Esophagus squamous epithelium (tissue), 5 donors: ENCODE measurements around the gene CNTD1. TPM values are rescaled to one million over a fixed set of nuclear protein-coding genes. Genes with fewer than 3 reads are reported as not detected.
A peak's percentile ranks its signal among the peaks of the same experiment; 100 is the strongest.

Experiments
- DNase-seq: peaks from one replicate; lab custom pipeline; 2025; lab: John Stamatoyannopoulos, UW
- H3K27ac ChIP-seq, 4 donors: fragments of 200-600 bp; sonication (generic); one replicate each; pipeline ENCODE4 v1.5.1; 2016 to 2019; ENCODE audit warnings: mild to moderate bottlenecking in 1 of 4
- H3K27me3 ChIP-seq, 4 donors: fragments of 200-600 bp; sonication (generic); 1 replicate in 3 of 4; 2 replicates in 1 of 4; pipeline versions ENCODE4 v1.5.1 to v1.6.0; 2017 to 2021; ENCODE audit warnings: antibody characterized with exemption in 1 of 4
- H3K36me3 ChIP-seq, 3 donors: fragments of 200-600 bp; sonication (generic); one replicate each; pipeline ENCODE4 v1.5.1; 2016 to 2019
- H3K4me1 ChIP-seq, 3 donors: fragments of 200-600 bp; sonication (generic); one replicate each; pipeline ENCODE4 v1.5.1; 2017 to 2019
- H3K4me3 ChIP-seq, 4 donors: fragments of 200-600 bp; sonication (generic); 1 replicate in 3 of 4; 2 replicates in 1 of 4; pipeline ENCODE4 v1.5.1; 2016 to 2019; ENCODE audit warnings: mild to moderate bottlenecking in 2 of 4, moderate library complexity in 1 of 4
- H3K9me3 ChIP-seq, 3 donors: fragments of 200-600 bp; sonication (generic); one replicate each; pipeline ENCODE4 v1.5.1; 2016 to 2019
- CTCF ChIP-seq, 6 experiments: fragments of 450-650 bp in 4 of 6; fragments of 200-600 bp in 2 of 6; sonication (generic) in 2 of 6; IDR thresholded peaks; one replicate each; pipeline ENCODE4 v1.5.1; 2016 to 2019; ENCODE audit warnings: antibody characterized with exemption in 6 of 6, mild to moderate bottlenecking in 4 of 6, moderate library complexity in 4 of 6
- POLR2A ChIP-seq, 4 donors: fragments of 450-650 bp; IDR thresholded peaks; one replicate each; pipeline ENCODE4 v1.6.1; 2017; ENCODE audit warnings: antibody characterized with exemption in 4 of 4, mild to moderate bottlenecking in 4 of 4, moderate library complexity in 3 of 4
- WGBS, 2 donors: methylation state at CpG; one replicate each; pipeline ENCODE4 v1.1.5; 2018; 5-methylcytosine and 5-hydroxymethylcytosine counted together
- intact Hi-C: fragments of 100-400 bp; cut with DNase I; formaldehyde crosslinking; loops from one replicate; pipeline ENCODE4 v1.15.0; 2022
- total RNA-seq, 4 donors: library from RNA; depleted of rRNA; stranded (reverse); fragments of >200 nt; gene quantifications; one replicate each; pipeline ENCODE4 v1.1.0, GENCODE V29; 2016
- donor health status: DM: yes; HTN: yes; CAD: no.

CNTD1 gene
- total RNA-seq, 4 donors from 2014 or later = not detected

DNA sequence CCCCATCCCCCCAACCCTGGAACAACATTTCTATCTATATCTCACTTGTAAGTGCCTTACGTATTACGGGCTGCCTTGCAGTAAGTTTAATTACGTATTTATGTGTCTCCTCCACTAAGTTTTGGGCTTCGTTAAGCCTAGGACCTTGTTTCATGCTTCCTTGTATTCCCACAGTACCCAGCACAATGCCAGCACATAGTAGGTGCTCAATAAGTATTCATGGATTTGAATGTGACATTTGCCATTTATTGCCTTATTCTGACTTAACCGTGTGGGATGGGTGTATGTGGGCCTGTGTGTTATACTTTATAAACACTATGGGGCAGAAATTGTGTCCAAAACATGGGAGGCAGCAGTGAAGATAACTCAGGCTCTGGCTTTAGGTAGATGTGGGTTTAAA is 6.1 kb upstream of the CNTD1 start:
- Histone ChIP-seq H3K27ac (no peak overlapping the region), H3K9me3 (no peaks in the 10 kb centered on the region), H3K36me3 (peaks cover 0 to 35% (median 5%) of the 10 kb centered on the region in 3 donors), H3K27me3 (peaks cover 0 to 8% (median 0%) of the 10 kb centered on the region in 4 donors), H3K4me3 (no peak overlapping the region), H3K4me1 (peaks cover 18 to 28% (median 19%) of the 10 kb centered on the region in 3 donors)
- intact Hi-C loops = no loop called here
- TF ChIP-seq POLR2A (IDR thresholded peaks at IDR 0.05) (no peak), CTCF (IDR thresholded peaks at IDR 0.05) (no peak)
- no peak for DNase-seq
- 60 to 66% methylated on average over 5 of the region's 5 CpGs for WGBS, 2 donors

DNA sequence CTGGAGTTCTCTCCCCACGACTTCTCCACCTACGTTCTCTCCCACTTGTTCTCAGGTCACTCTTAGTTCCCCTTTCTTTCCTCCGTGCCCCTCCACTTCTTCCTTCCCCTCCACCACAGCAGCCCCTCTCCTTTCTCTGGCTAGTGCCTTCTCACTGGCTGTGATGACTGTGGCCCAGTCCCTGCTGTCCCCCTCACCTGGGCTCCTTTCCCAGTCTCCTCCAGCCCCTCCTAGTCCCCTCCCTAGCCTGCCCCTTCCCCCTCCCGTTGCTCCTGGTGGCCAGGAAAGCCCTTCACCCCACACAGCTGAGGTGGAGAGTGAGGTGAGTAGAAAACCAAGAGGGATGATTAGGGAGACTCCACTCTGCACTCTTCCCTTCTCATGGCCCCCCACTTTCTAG is 3.6 kb upstream of the CNTD1 start:
- no peak for DNase-seq
- peaks cover 29 to 40% (median 29%) of the 10 kb centered on the region in 3 donors for H3K4me1 ChIP-seq
- peak overlapping the region in 2 of 4 donors; percentile 25 to 88 for H3K27ac ChIP-seq
- no peaks in the 10 kb centered on the region for H3K9me3 ChIP-seq
- TF ChIP-seq POLR2A (IDR thresholded peaks at IDR 0.05) (no peak), CTCF (IDR thresholded peaks at IDR 0.05) (no peak)
- peaks cover 0 to 22% (median 5%) of the 10 kb centered on the region in 3 donors for H3K36me3 ChIP-seq
- H3K4me3 ChIP-seq = no peak overlapping the region
- H3K27me3 ChIP-seq = no peaks in the 10 kb centered on the region
- intact Hi-C loops = no loop called here
- WGBS, 2 donors = 56 to 57% methylated on average over 3 to 4 of the region's 4 CpGs

DNA sequence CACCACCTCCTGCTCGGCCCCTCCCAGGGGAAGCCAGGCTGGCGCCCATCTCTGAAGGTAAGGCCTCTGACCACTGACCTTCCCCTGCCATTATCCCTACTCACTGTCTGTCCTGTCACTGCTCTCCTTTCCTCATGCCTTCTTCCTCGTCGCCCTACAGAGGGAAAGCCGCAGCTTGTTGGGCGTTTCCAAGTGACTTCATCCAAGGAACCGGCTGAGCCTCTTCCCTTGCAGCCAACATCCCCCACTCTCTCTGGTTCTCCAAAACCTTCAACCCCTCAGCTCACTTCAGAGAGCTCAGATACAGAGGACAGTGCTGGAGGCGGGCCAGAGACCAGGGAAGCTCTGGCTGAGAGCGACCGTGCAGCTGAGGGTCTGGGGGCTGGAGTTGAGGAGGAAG is 3.2 kb upstream of the CNTD1 start:
- TF ChIP-seq POLR2A (IDR thresholded peaks at IDR 0.05) (no peak), CTCF (IDR thresholded peaks at IDR 0.05) (no peak)
- DNase-seq = no peak
- peaks cover 0 to 22% (median 5%) of the 10 kb centered on the region in 3 donors for H3K36me3 ChIP-seq
- H3K9me3 ChIP-seq = no peaks in the 10 kb centered on the region
- intact Hi-C loops = no loop called here
- 78 to 81% methylated on average over 7 of the region's 10 CpGs for WGBS, 2 donors
- peaks cover 29 to 40% (median 29%) of the 10 kb centered on the region in 3 donors for H3K4me1 ChIP-seq
- no peaks in the 10 kb centered on the region for H3K27me3 ChIP-seq
- peak overlapping the region in 3 of 4 donors; percentile 25 to 88 (median 87) for H3K27ac ChIP-seq
- H3K4me3 ChIP-seq = no peak overlapping the region

DNA sequence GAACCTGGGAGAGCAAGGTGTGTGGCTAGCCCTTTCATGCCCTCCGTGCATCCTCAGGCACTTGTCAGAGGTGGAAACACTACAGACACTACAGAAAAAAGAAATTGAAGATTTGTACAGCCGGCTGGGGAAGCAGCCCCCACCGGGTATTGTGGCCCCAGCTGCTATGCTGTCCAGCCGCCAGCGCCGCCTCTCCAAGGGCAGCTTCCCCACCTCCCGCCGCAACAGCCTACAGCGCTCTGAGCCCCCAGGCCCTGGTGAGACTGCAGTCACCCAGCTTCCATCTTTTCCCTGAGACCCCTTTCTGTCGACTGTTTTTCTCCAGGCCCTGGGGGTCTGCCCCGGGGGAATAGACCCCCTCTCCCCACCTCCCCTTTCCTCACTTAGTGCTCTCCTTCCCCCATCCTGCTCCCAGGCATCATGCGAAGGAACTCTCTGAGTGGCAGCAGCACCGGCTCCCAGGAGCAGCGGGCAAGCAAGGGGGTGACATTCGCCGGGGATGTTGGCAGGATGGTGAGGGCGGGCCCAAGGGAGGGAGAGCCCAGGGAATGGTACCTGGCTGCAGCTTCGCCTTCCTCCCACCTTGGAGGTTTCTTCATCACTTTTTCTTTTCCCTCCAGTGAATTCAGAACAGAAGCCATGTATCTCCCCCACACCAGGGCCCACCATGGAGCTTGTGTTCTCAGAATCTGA is 2.4 kb upstream of the CNTD1 start:
- WGBS, 2 donors = 89 to 92% methylated on average over 14 to 17 of the region's 18 CpGs
- TF ChIP-seq CTCF (IDR thresholded peaks at IDR 0.05) = no peak
- no peak for TF ChIP-seq POLR2A (IDR thresholded peaks at IDR 0.05)
- Histone ChIP-seq H3K27me3 (no peaks in the 10 kb centered on the region), H3K9me3 (no peaks in the 10 kb centered on the region), H3K36me3 (peaks cover 0 to 22% (median 5%) of the 10 kb centered on the region in 3 donors), H3K4me3 (no peak overlapping the region), H3K4me1 (peaks cover 29 to 40% (median 29%) of the 10 kb centered on the region in 3 donors), H3K27ac (peak overlapping the region in 3 of 4 donors; percentile 87 to 90 (median 88))
- no peak for DNase-seq
- intact Hi-C loops = no loop called here
